IMR-90 (cell line): ENCODE measurements around the gene KLHL3.

Source experiments
- CEBPB ChIP-seq: IDR thresholded peaks from 2 replicates; pipeline ENCODE4 v1.6.1; 2012; ENCODE audit warnings: low read depth, low read length, improper control_type of control experiment
- CTCF ChIP-seq: conservative IDR thresholded peaks from 2 replicates; pipeline ENCODE4 v1.5.1; 2012; ENCODE audit warnings: mild to moderate bottlenecking, low read depth, low read length, improper control_type of control experiment
- FOS ChIP-seq: fragments of 150-350 bp; IDR thresholded peaks from 2 replicates; pipeline ENCODE4 v1.6.1; 2016; ENCODE audit warnings: low read depth, low read length
- MAFK ChIP-seq: IDR thresholded peaks from 2 replicates; pipeline ENCODE4 v1.6.1; 2012; ENCODE audit warnings: low read depth, low read length, improper control_type of control experiment
- MAZ ChIP-seq: IDR thresholded peaks from 2 replicates; pipeline ENCODE4 v1.6.1; 2012; ENCODE audit warnings: low read depth, mild to moderate bottlenecking, low read length, improper control_type of control experiment, moderate library complexity, borderline replicate concordance
- POLR2A ChIP-seq: IDR thresholded peaks from 2 replicates; pipeline ENCODE4 v1.6.1; 2012; ENCODE audit warnings: mild to moderate bottlenecking, low read depth, low read length
- RFX5 ChIP-seq: IDR thresholded peaks from 2 replicates; pipeline ENCODE4 v1.8.0; 2012; ENCODE audit warnings: low read depth, mild to moderate bottlenecking, low read length, moderate library complexity

- TF ChIP-seq CTCF, result no peak
- no peak for TF ChIP-seq MAFK
- TF ChIP-seq FOS, result no peak
- TF ChIP-seq RFX5, result no peak
- no peak for TF ChIP-seq MAZ
- no peak for TF ChIP-seq POLR2A
- TF ChIP-seq CEBPB, result no peak
Observed at GRCh38 chr5:137728048-137728447, 7.8 kb downstream of the KLHL3 start.
